H1 (cell line): ENCODE measurements around the gene ACSF2. TPM values are rescaled to one million over a fixed set of nuclear protein-coding genes. Genes with fewer than 3 reads are reported as not detected.

Source experiments
- CTCF ChIA-PET: fragments of 300-600 bp; sonication (Branson Sonifier 250); formaldehyde crosslinking; loops from one replicate; lab custom pipeline; 2021; ENCODE audit not compliant: partially characterized antibody; lab: Charles Lee
- POLR2A ChIA-PET: fragments of 300-600 bp; sonication (Branson Sonifier 250); formaldehyde crosslinking; loops from one replicate; lab custom pipeline; 2021; ENCODE audit warnings: inconsistent platforms; ENCODE audit not compliant: partially characterized antibody; lab: Charles Lee
- DNase-seq, 2 experiments: peaks; one replicate each; pipeline versions ENCODE4 v3.0.0 to v3.0.0-alpha.2; 2010 to 2022; ENCODE audit warnings: low spot score in 2 of 2, low read depth in 1 of 2, mixed read lengths in 1 of 2
- FAIRE-seq: peaks from 2 replicates; lab custom pipeline; 2011; peaks lifted over from hg19 to GRCh38; lab: Jason Lieb, UNC
- H2AFZ ChIP-seq: 2 replicates; pipeline ENCODE4 v1.8.1; 2012; ENCODE audit warnings: low read length, inconsistent platforms
- H2AK5ac ChIP-seq: 2 replicates; pipeline ENCODE4 v1.6.1; 2013; ENCODE audit warnings: low read depth, low read length
- H2BK120ac ChIP-seq: replicated peaks from 2 replicates; pipeline ENCODE3; 2013; ENCODE audit warnings: low read depth, low read length, inconsistent platforms
- H2BK12ac ChIP-seq: 2 replicates; pipeline ENCODE4 v1.6.1; 2013; ENCODE audit warnings: low read depth, low read length
- H2BK15ac ChIP-seq: 2 replicates; pipeline ENCODE4 v1.6.1; 2013; ENCODE audit warnings: low read length
- H2BK20ac ChIP-seq: 2 replicates; pipeline ENCODE4 v1.6.1; 2013; ENCODE audit warnings: low read length
- H2BK5ac ChIP-seq: 2 replicates; pipeline ENCODE4 v1.6.1; 2013; ENCODE audit warnings: low read depth, low read length
- H3K14ac ChIP-seq: 2 replicates; pipeline ENCODE4 v1.6.1; 2013; ENCODE audit warnings: inconsistent platforms; ENCODE audit not compliant: insufficient read length
- H3K18ac ChIP-seq: 2 replicates; pipeline ENCODE4 v1.6.1; 2013; ENCODE audit warnings: low read length; ENCODE audit errors: extremely low read depth
- H3K23ac ChIP-seq: 2 replicates; pipeline ENCODE4 v1.6.1; 2013; ENCODE audit warnings: inconsistent platforms; ENCODE audit not compliant: insufficient read length
- H3K23me2 ChIP-seq: 2 replicates; pipeline ENCODE4 v1.6.1; 2013; ENCODE audit warnings: low read depth, low read length
- H3K27ac ChIP-seq: 2 replicates; pipeline ENCODE4 v1.6.1; 2011; ENCODE audit warnings: low read depth, low read length, inconsistent platforms
- H3K27me3 ChIP-seq, 4 experiments: replicated peaks in 1 of 4; 1 replicate in 1 of 4; 2 replicates in 3 of 4; pipeline versions ENCODE4 v1.6.1 to v1.8.1; 2011 to 2013; ENCODE audit warnings: low read length in 3 of 4, mild to moderate bottlenecking in 3 of 4, inconsistent platforms in 2 of 4, mixed read lengths in 2 of 4, moderate library complexity in 1 of 4; ENCODE audit not compliant: control insufficient read depth in 3 of 4, insufficient read depth in 3 of 4; ENCODE audit errors: extremely low read depth in 1 of 4
- H3K36me3 ChIP-seq, 4 experiments: 2 replicates each; pipeline versions ENCODE4 v1.6.1 to v1.8.1; 2011 to 2013; ENCODE audit warnings: mild to moderate bottlenecking in 4 of 4, low read length in 3 of 4, moderate library complexity in 2 of 4, control low read depth in 1 of 4, inconsistent platforms in 1 of 4; ENCODE audit not compliant: insufficient read depth in 4 of 4, control insufficient read depth in 2 of 4
- H3K4ac ChIP-seq: replicated peaks from 2 replicates; pipeline ENCODE3; 2013; ENCODE audit warnings: low read length, low read depth, mixed read lengths, inconsistent platforms; ENCODE audit not compliant: insufficient read length
- H3K4me1 ChIP-seq, 4 experiments: replicated peaks in 1 of 4; 1 replicate in 1 of 4; 2 replicates in 3 of 4; pipeline versions ENCODE4 v1.6.1 to v1.8.1; 2011 to 2013; ENCODE audit warnings: low read length in 3 of 4, inconsistent platforms in 2 of 4, mixed read lengths in 1 of 4; ENCODE audit not compliant: insufficient read depth in 4 of 4, control insufficient read depth in 3 of 4
- H3K4me2 ChIP-seq, 2 experiments: 2 replicates each; pipeline versions ENCODE4 v1.6.1 to v1.8.1; 2011 to 2013; ENCODE audit warnings: low read depth in 2 of 2, low read length in 2 of 2, control low read depth in 1 of 2, inconsistent platforms in 1 of 2, mild to moderate bottlenecking in 1 of 2; ENCODE audit not compliant: insufficient read depth in 1 of 2
- H3K4me3 ChIP-seq, 4 experiments: fragments of 200-600, 300-600 bp in 1 of 4; sonication (generic), shearing (Covaris generic), sonication (Bioruptor Twin) in 1 of 4; 2 replicates each; pipeline versions ENCODE4 v1.5.1 to v1.8.1; 2011 to 2016; ENCODE audit warnings: low read length in 4 of 4, low read depth in 3 of 4, control low read depth in 2 of 4, inconsistent platforms in 2 of 4, mild to moderate bottlenecking in 2 of 4, mixed read lengths in 1 of 4, moderate library complexity in 1 of 4; ENCODE audit not compliant: insufficient read depth in 2 of 4; ENCODE audit errors: extremely low read depth in 1 of 4
- H3K56ac ChIP-seq: replicated peaks from 2 replicates; pipeline ENCODE3; 2013; ENCODE audit warnings: low read depth, mild to moderate bottlenecking, mixed read lengths, low read length, inconsistent platforms; ENCODE audit not compliant: insufficient read length
- H3K79me1 ChIP-seq: 2 replicates; pipeline ENCODE4 v1.6.1; 2013; ENCODE audit warnings: low read depth, low read length, control low read depth
- H3K79me2 ChIP-seq, 2 experiments: 2 replicates each; pipeline versions ENCODE4 v1.6.1 to v1.8.1; 2012 to 2013; ENCODE audit warnings: low read length in 2 of 2, mild to moderate bottlenecking in 2 of 2, inconsistent platforms in 1 of 2; ENCODE audit not compliant: insufficient read depth in 2 of 2, control insufficient read depth in 1 of 2
- H3K9ac ChIP-seq, 4 experiments: replicated peaks in 1 of 4; 1 replicate in 1 of 4; 2 replicates in 3 of 4; pipeline versions ENCODE4 v1.6.1 to v1.8.1; 2011 to 2013; ENCODE audit warnings: low read depth in 3 of 4, low read length in 3 of 4, control low read depth in 2 of 4, mild to moderate bottlenecking in 2 of 4, moderate library complexity in 2 of 4, inconsistent platforms in 1 of 4; ENCODE audit errors: extremely low read depth in 1 of 4
- H3K9me3 ChIP-seq, 2 experiments: 2 replicates each; pipeline versions ENCODE4 v1.6.1 to v1.8.1; 2012 to 2013; ENCODE audit warnings: mild to moderate bottlenecking in 2 of 2, moderate library complexity in 2 of 2, control low read depth in 1 of 2, inconsistent platforms in 1 of 2, low read depth in 1 of 2, low read length in 1 of 2, mixed read lengths in 1 of 2; ENCODE audit not compliant: insufficient read depth in 2 of 2
- H4K20me1 ChIP-seq, 2 experiments: replicated peaks in 1 of 2; 2 replicates each; pipeline versions ENCODE3 to v1.8.1; 2011 to 2013; ENCODE audit warnings: inconsistent platforms in 2 of 2, low read length in 2 of 2, mild to moderate bottlenecking in 1 of 2; ENCODE audit not compliant: insufficient read depth in 2 of 2, control insufficient read depth in 1 of 2
- H4K5ac ChIP-seq: 2 replicates; pipeline ENCODE4 v1.6.1; 2013; ENCODE audit warnings: low read length, low read depth, mixed read lengths, inconsistent platforms; ENCODE audit not compliant: insufficient read length
- H4K8ac ChIP-seq: 2 replicates; pipeline ENCODE4 v1.8.0; 2013; ENCODE audit warnings: mild to moderate bottlenecking, moderate library complexity, low read length, inconsistent platforms; ENCODE audit not compliant: insufficient read depth; ENCODE audit errors: extremely low read depth
- H4K91ac ChIP-seq: replicated peaks from 2 replicates; pipeline ENCODE3; 2013; ENCODE audit warnings: low read length, mixed read lengths, inconsistent platforms; ENCODE audit not compliant: insufficient read length
- EGR1 ChIP-seq: IDR thresholded peaks from 2 replicates; pipeline ENCODE4 v1.6.1; 2011; ENCODE audit warnings: low read depth, low read length, borderline replicate concordance
- SP4 ChIP-seq: IDR thresholded peaks from 2 replicates; pipeline ENCODE4 v1.6.1; 2012; ENCODE audit warnings: low read length, inconsistent platforms
- SUZ12 ChIP-seq: fragments of 200-600 bp; sonication (generic); IDR thresholded peaks from 2 replicates; pipeline ENCODE4 v1.6.1; 2012; ENCODE audit warnings: mild to moderate bottlenecking, inconsistent platforms, low read length, moderate library complexity, mixed read lengths
- TEAD4 ChIP-seq: IDR thresholded peaks from 2 replicates; pipeline ENCODE4 v1.6.1; 2012; ENCODE audit warnings: low read depth, low read length, inconsistent platforms, mixed read lengths
- WGBS, 2 experiments: shearing (Covaris generic) in 1 of 2; methylation state at CpG; one replicate each; pipeline versions ENCODE4 v1.1.6 to v1.1.7; 2013 to 2015; ENCODE audit warnings: low lambda C conversion rate in 2 of 2, mixed read lengths in 2 of 2, inconsistent platforms in 1 of 2, low coverage in 1 of 2, missing lambda C conversion rate in 1 of 2; ENCODE audit not compliant: insufficient replicate concordance in 2 of 2, insufficient coverage in 1 of 2, insufficient read length in 1 of 2; ENCODE audit errors: extremely low coverage in 1 of 2, missing lambda C conversion rate in 1 of 2; 5-methylcytosine and 5-hydroxymethylcytosine counted together
- polyA plus RNA-seq, 7 experiments: library from polyadenylated mRNA; depleted of rRNA in 3 of 7; stranded (reverse) in 5 of 7; unstranded in 2 of 7; fragments of >200 nt in 5 of 7; fragments of 200-250 nt in 2 of 7; gene quantifications; 1 replicate in 5 of 7; 2 replicates in 1 of 7; 4 replicates in 1 of 7; pipeline versions ENCODE4 v1.2.1 to v1.2.3, GENCODE V29; 2011 to 2013; ENCODE audit warnings: missing spikeins in 2 of 7, mixed read lengths in 2 of 7
- total RNA-seq: library from RNA; stranded (reverse); fragmentation: NEBNext Ultra II Directional; extraction: Animal tissue kit (Norgen Biotek cat#: 25700); gene quantifications from 2 replicates; pipeline ENCODE4 v1.2.1, GENCODE V29; 2021

The ACSF2 gene
- total and polyA plus RNA-seq, 2 of the 8 experiments (the other 6 are each of a cell fraction or from before 2014, with no cell fraction given): 14.5 to 16.3 TPM

DNA sequence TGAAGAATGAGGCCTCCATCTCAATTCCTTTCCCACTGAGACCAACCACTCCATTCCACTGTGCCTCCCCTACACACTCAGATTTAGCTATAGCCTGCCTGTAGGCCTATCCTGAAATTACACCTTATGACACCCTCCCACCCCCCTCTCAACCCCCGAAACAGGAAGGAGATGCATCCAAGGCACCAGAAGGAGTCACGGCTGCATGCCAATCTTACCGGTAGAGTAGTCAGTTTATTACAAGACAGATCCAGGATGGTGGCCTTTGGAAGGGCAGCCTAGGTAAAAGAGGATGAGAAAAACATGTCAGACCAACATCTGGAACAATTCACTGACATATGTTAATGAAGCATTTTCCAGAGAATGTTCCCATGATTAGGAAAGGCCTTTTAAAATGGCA, 31.3 kb upstream of the ACSF2 start:
- H3K4me3 ChIP-seq: no peak overlapping the region
- POLR2A ChIA-PET: interaction anchor here (1.2 to 27.4 kb wide), 2 partner anchors 10 to 27 kb away, joined by 3 to 313 read pairs; partner anchors contain the start of genes EME1 and MRPL27
- H4K5ac ChIP-seq: no peak overlapping the region
- H2BK20ac ChIP-seq: no peak overlapping the region
- H3K18ac ChIP-seq: no peak overlapping the region
- H3K23me2 ChIP-seq: peaks cover 7% of the 10 kb centered on the region; the same call in 1 of the 2 replicates
- no peak overlapping the region for H2BK5ac ChIP-seq
- H4K20me1 ChIP-seq: peaks cover 4 to 14% of the 10 kb centered on the region in 2 experiments
- no peak overlapping the region for H3K4me2 ChIP-seq
- no peak overlapping the region for H2AK5ac ChIP-seq
- TF ChIP-seq SP4 (no peak), TEAD4 (no peak), SUZ12 (no peak), EGR1 (no peak)
- no peak overlapping the region for H3K27ac ChIP-seq
- no peak overlapping the region for H3K56ac ChIP-seq
- no peak overlapping the region for H2AFZ ChIP-seq
- H4K91ac ChIP-seq: no peak overlapping the region
- H2BK15ac ChIP-seq: no peak overlapping the region
- DNase-seq: no peak
- peaks cover 5% of the 10 kb centered on the region for H3K79me1 ChIP-seq
- no peak overlapping the region for H3K9ac ChIP-seq
- H2BK120ac ChIP-seq: no peak overlapping the region
- no peak for FAIRE-seq
- H3K79me2 ChIP-seq: peaks cover 0 to 18% of the 10 kb centered on the region in 2 experiments; a peak in 3 of 4 replicates
- H4K8ac ChIP-seq: no peak overlapping the region
- H3K4ac ChIP-seq: no peak overlapping the region
- no peaks in the 10 kb centered on the region for H3K27me3 ChIP-seq
- H3K9me3 ChIP-seq: peaks cover 0 to 3% of the 10 kb centered on the region in 2 experiments; a peak in 1 of 4 replicates
- H3K36me3 ChIP-seq: peaks cover 38 to 50% (median 45%) of the 10 kb centered on the region in 4 experiments
- H3K14ac ChIP-seq: no peak overlapping the region
- CTCF ChIA-PET: interaction anchor here (1.3 to 5.5 kb wide), 4 partner anchors 9 to 84 kb away, joined by 3 to 87 read pairs (median 40); partner anchors contain the start of genes ACSF2 and RSAD1
- H3K23ac ChIP-seq: no peak overlapping the region
- no peaks in the 10 kb centered on the region; a peak in 3 of 7 replicates for H3K4me1 ChIP-seq
- H2BK12ac ChIP-seq: no peak overlapping the region
- WGBS, 2 experiments: 64% methylated on average over 3 of the region's 3 CpGs; no CpG with 5 or more reads in 1 of the 2 experiments
